OCI-LY1 (cell line): ENCODE measurements around the gene MPG.

Source experiments
- H2AFZ ChIP-seq: fragments of 200-600 bp; sonication (generic), shearing (Covaris generic); 2 replicates; pipeline ENCODE4 v1.6.0; 2014; ENCODE audit warnings: antibody characterized with exemption, mild to moderate bottlenecking, low read length
- H3F3A ChIP-seq: fragments of 200-600 bp; sonication (generic), shearing (Covaris generic); 2 replicates; pipeline ENCODE4 v1.6.0; 2014; ENCODE audit warnings: mild to moderate bottlenecking, antibody characterized with exemption, low read length, moderate library complexity; ENCODE audit not compliant: insufficient read depth
- H3K27ac ChIP-seq: fragments of 200-600 bp; sonication (generic); 2 replicates; pipeline ENCODE4 v1.5.1; 2014; ENCODE audit warnings: low read length, mixed run types, mild to moderate bottlenecking, low read depth; ENCODE audit not compliant: poor library complexity, severe bottlenecking
- H3K27me3 ChIP-seq: fragments of 200-600 bp; sonication (generic); 2 replicates; pipeline ENCODE4 v1.6.0; 2014; ENCODE audit warnings: antibody characterized with exemption, mild to moderate bottlenecking, low read length, moderate library complexity; ENCODE audit not compliant: insufficient read depth
- H3K36me3 ChIP-seq: fragments of 200-600 bp; sonication (generic); 2 replicates; pipeline ENCODE4 v1.6.1; 2014; ENCODE audit warnings: mild to moderate bottlenecking, antibody characterized with exemption, low read length, moderate library complexity, mixed read lengths; ENCODE audit not compliant: insufficient read depth
- H3K4me1 ChIP-seq: fragments of 200-600 bp; sonication (generic); 2 replicates; pipeline ENCODE4 v1.5.1; 2014; ENCODE audit warnings: mild to moderate bottlenecking, low read length, moderate library complexity; ENCODE audit not compliant: insufficient read depth, severe bottlenecking
- H3K4me2 ChIP-seq: fragments of 200-600 bp; sonication (generic), shearing (Covaris generic); 2 replicates; pipeline ENCODE4 v1.6.1; 2014; ENCODE audit warnings: low read length
- H3K4me3 ChIP-seq: fragments of 200-600 bp; sonication (generic); 2 replicates; pipeline ENCODE4 v1.5.1; 2014; ENCODE audit warnings: low read length, low read depth, mild to moderate bottlenecking, mixed read lengths; ENCODE audit not compliant: poor library complexity, severe bottlenecking
- H3K79me2 ChIP-seq: fragments of 200-600 bp; shearing (Covaris generic); 2 replicates; pipeline ENCODE4 v1.6.1; 2016; ENCODE audit warnings: mixed run types, low read length, mixed read lengths; ENCODE audit not compliant: insufficient read depth
- H3K9ac ChIP-seq: fragments of 200-600 bp; sonication (generic), shearing (Covaris generic); 2 replicates; pipeline ENCODE4 v1.6.1; 2014; ENCODE audit warnings: mild to moderate bottlenecking, low read length, mixed read lengths
- H3K9me2 ChIP-seq: fragments of 200-600 bp; sonication (generic), shearing (Covaris generic); 2 replicates; pipeline ENCODE4 v1.6.1; 2014; ENCODE audit warnings: low read depth, mild to moderate bottlenecking, low read length, mixed read lengths
- H3K9me3 ChIP-seq: fragments of 200-600 bp; shearing (Covaris generic); 2 replicates; pipeline ENCODE4 v1.6.1; 2014; ENCODE audit warnings: low read length, mixed read lengths
- H4K20me1 ChIP-seq: fragments of 200-600 bp; sonication (generic), shearing (Covaris generic); 2 replicates; pipeline ENCODE4 v1.6.0; 2016; ENCODE audit warnings: mild to moderate bottlenecking, low read length; ENCODE audit not compliant: insufficient read depth
- EZH2 ChIP-seq: fragments of 200-600 bp; sonication (generic), shearing (Covaris generic); IDR thresholded peaks from 2 replicates; pipeline ENCODE4 v1.8.0; 2017; ENCODE audit warnings: borderline replicate concordance, mixed run types, mild to moderate bottlenecking, antibody characterized with exemption, low read length, moderate library complexity, mixed read lengths
- TF ChIP-seq, protein P1 (sequence below): fragments of 200-600 bp; sonication (generic), shearing (Covaris generic); IDR thresholded peaks from 2 replicates; pipeline ENCODE4 v1.5.1; 2017; ENCODE audit warnings: mild to moderate bottlenecking, antibody characterized with exemption, low read length, moderate library complexity, mixed read lengths

The MPG gene

DNA sequence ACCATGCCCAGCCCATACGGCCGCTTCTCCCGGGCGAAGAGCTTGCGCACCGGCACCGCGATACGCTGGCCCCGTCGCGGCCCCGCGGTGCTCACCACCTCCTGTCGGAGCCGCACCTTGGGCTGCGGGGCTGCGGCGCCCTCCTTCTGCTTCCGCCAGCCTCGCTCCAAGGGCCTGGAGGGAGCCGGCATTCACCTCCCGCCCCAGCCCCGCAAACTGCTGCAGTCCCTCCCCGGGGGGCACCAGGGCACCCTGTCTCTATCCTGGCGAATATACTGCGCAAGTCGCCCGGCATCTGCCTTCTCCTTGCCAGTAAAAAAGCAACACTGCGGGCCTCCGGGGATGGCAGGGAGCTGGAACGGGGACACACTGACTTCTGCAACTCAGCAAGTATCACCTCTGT is 16.1 kb upstream of the MPG start:
- Histone ChIP-seq H3K36me3 (peaks cover 22% of the 10 kb centered on the region), H3K9me3 (no peaks in the 10 kb centered on the region), H2AFZ (no peak overlapping the region), H4K20me1 (no peaks in the 10 kb centered on the region), H3K27ac (no peak overlapping the region), H3K79me2 (no peaks in the 10 kb centered on the region), H3K4me2 (no peak overlapping the region), H3K4me1 (no peaks in the 10 kb centered on the region), H3K27me3 (peaks cover 10% of the 10 kb centered on the region; the same call in 1 of the 2 replicates), H3K4me3 (no peak overlapping the region), H3K9ac (no peak overlapping the region), H3F3A (no peaks in the 10 kb centered on the region), H3K9me2 (no peaks in the 10 kb centered on the region)
- no peak for TF ChIP-seq EZH2
- TF ChIP-seq, protein P1, sequence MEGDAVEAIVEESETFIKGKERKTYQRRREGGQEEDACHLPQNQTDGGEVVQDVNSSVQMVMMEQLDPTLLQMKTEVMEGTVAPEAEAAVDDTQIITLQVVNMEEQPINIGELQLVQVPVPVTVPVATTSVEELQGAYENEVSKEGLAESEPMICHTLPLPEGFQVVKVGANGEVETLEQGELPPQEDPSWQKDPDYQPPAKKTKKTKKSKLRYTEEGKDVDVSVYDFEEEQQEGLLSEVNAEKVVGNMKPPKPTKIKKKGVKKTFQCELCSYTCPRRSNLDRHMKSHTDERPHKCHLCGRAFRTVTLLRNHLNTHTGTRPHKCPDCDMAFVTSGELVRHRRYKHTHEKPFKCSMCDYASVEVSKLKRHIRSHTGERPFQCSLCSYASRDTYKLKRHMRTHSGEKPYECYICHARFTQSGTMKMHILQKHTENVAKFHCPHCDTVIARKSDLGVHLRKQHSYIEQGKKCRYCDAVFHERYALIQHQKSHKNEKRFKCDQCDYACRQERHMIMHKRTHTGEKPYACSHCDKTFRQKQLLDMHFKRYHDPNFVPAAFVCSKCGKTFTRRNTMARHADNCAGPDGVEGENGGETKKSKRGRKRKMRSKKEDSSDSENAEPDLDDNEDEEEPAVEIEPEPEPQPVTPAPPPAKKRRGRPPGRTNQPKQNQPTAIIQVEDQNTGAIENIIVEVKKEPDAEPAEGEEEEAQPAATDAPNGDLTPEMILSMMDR = no peak

DNA sequence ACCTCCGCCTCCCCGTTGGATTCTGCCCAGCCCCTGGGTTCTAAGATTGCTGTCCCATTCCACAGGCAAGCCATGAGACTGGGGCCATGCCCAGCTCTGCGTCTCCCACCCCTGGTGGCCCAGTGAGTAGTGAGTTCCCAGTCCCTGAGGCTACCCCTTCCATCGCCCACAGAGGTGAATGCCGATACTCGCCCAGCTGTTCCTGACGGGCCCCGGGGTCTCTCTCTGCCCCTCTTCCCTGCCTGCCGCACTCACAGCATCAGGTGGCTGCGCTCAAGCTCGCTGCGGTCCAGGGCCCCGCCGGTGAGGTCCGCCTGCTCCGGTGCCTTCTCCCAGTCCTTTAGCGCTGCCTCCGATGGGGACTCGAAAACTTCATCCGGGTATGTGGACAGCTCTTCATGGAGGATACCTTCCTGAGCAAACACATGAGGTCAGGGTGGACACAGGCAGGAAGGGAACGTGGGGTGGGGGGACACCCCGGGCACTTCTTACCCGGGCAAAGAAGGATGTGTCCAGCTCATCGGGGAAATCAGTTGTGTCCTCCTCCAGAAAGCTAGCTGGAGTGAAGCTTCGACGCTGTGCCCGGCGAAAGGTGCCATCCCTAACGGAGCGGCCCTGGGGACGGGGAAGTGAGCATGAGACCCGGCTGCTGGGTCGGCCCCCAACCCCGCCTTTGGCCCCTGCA is 15.6 kb upstream of the MPG start:
- Histone ChIP-seq H3F3A (no peaks in the 10 kb centered on the region), H3K9ac (no peak overlapping the region), H3K4me3 (no peak overlapping the region), H3K4me1 (no peaks in the 10 kb centered on the region), H4K20me1 (no peaks in the 10 kb centered on the region), H3K27ac (no peak overlapping the region), H3K9me3 (no peaks in the 10 kb centered on the region), H3K27me3 (peaks cover 15% of the 10 kb centered on the region), H3K36me3 (peaks cover 17% of the 10 kb centered on the region), H3K9me2 (no peaks in the 10 kb centered on the region), H3K79me2 (no peaks in the 10 kb centered on the region), H2AFZ (no peak overlapping the region), H3K4me2 (no peak overlapping the region)
- TF ChIP-seq, protein P1 = no peak
- no peak for TF ChIP-seq EZH2

DNA sequence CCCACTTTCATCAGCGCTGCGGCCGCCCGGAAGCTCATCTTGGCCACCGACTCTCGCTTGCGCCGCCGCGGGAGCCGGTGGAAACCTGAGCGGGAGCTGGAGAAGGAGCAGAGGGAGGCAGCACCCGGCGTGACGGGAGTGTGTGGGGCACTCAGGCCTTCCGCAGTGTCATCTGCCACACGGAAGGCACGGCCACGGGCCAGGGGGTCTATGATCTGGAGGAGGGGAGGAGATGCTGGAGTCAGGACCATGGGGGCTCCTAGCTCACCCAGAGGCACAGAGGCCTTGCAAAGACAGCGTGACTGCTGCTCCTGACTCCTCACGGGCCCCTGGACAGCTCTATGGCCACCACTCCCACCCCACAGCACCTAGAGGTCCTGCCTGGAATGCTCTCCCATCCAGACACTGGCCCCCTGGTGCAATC is 15.0 kb upstream of the MPG start:
- H3K4me1 ChIP-seq = no peaks in the 10 kb centered on the region
- H3K4me2 ChIP-seq = no peak overlapping the region
- no peaks in the 10 kb centered on the region for H4K20me1 ChIP-seq
- no peaks in the 10 kb centered on the region for H3K9me3 ChIP-seq
- H3K36me3 ChIP-seq = peaks cover 11% of the 10 kb centered on the region
- TF ChIP-seq, protein P1 = no peak
- no peak for TF ChIP-seq EZH2
- no peak overlapping the region for H3K27ac ChIP-seq
- no peaks in the 10 kb centered on the region for H3K9me2 ChIP-seq
- no peaks in the 10 kb centered on the region for H3K79me2 ChIP-seq
- H3F3A ChIP-seq = no peaks in the 10 kb centered on the region
- H3K27me3 ChIP-seq = peaks cover 19% of the 10 kb centered on the region
- H3K9ac ChIP-seq = no peak overlapping the region
- no peak overlapping the region for H3K4me3 ChIP-seq
- no peak overlapping the region for H2AFZ ChIP-seq
